ENCODE data around the gene SNRNP48. TPM values are rescaled to one million over a fixed set of nuclear protein-coding genes. Genes with fewer than 3 reads are reported as not detected.

The SNRNP48 gene
- total RNA-seq, 1 donor from 2014 or later, result 13.3 TPM

DNA sequence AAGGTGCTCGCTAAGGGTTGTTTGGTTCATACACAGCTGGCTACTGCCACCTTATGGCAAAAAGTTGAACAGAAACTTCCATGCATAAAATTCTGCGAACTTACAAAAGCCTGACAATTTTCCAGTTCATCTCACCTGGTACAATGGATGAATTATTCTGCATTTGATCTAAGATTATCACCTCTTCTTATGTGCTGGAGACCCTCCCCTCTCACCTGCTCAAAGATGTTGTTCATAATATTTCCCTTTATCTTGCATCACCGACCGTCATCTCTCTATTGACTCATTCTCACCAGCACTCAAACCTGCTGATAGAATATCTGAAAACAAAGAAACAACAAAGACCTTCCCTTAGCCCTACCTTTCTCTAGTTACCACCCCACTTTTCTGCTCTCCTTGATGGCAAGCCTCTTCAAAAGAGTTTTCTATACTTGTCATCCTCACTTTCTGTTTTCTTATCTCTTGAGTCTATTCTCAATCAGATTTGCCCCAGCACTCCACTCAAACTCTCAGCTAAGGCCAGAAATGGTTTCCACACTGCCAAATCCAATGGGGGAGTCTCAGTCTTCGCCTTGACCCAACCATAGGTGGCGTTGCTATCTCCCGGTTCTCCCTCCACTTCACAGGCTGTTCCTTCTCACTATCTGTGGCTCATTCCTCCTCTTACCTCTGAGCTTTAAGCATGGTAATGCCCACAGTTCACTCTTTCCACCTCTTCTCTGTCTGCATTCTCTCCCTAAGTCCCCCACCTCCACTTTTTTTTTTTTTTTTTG is 25.8 kb downstream of the SNRNP48 start:
- Mint-ChIP-seq H3K27me3 (ENCODE audit: unreplicated experiment) (peaks cover 2% of the 10 kb centered on the region), H3K36me3 (ENCODE audit: low read depth, unreplicated experiment) (peaks cover 9% of the 10 kb centered on the region), H3K27ac (ENCODE audit: unreplicated experiment) (no peak overlapping the region), H3K4me1 (ENCODE audit: unreplicated experiment) (no peaks in the 10 kb centered on the region), H3K9me3 (ENCODE audit: unreplicated experiment) (no peaks in the 10 kb centered on the region), H3K4me3 (ENCODE audit: unreplicated experiment) (no peak overlapping the region)
- TF ChIP-seq CTCF (IDR thresholded peaks at IDR 0.05; ENCODE audit: unreplicated experiment), result peak; percentile 43
- DNase-seq (ENCODE audit: low spot score), result peak; percentile 51

GRCh38 chr6:7617801-7618764 is 28.1 kb downstream of the SNRNP48 start:
- Mint-ChIP-seq H3K36me3 (ENCODE audit: low read depth, unreplicated experiment) (peaks cover 4% of the 10 kb centered on the region), H3K9me3 (ENCODE audit: unreplicated experiment) (no peaks in the 10 kb centered on the region), H3K27me3 (ENCODE audit: unreplicated experiment) (peaks cover 2% of the 10 kb centered on the region), H3K4me1 (ENCODE audit: unreplicated experiment) (no peaks in the 10 kb centered on the region), H3K4me3 (ENCODE audit: unreplicated experiment) (no peak overlapping the region), H3K27ac (ENCODE audit: unreplicated experiment) (no peak overlapping the region)
- no peak for TF ChIP-seq CTCF (IDR thresholded peaks at IDR 0.05; ENCODE audit: unreplicated experiment)
- DNase-seq (ENCODE audit: low spot score), result no peak

DNA sequence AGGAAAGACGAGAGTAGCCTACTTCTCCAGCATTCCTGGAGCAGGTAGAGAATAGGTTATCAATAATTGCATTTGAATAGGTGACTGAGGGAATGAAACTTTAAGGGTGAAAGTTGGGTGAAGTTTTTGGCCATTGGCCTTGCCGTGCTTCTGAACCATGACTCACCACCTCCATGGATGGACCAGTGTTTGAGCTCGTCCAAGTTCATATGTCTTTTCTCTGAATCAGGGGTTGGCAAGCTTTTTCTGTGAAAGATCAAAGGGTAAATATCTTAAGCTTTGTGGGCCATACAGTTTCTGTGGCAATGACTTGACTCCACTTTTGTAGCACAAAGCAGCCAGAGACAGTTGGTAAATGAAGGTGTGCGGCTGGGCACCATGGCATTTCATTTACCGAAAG is 31.8 kb downstream of the SNRNP48 start:
- Mint-ChIP-seq H3K36me3 (ENCODE audit: low read depth, unreplicated experiment) (peaks cover 3% of the 10 kb centered on the region), H3K4me3 (ENCODE audit: unreplicated experiment) (no peak overlapping the region), H3K9me3 (ENCODE audit: unreplicated experiment) (no peaks in the 10 kb centered on the region), H3K27me3 (ENCODE audit: unreplicated experiment) (no peaks in the 10 kb centered on the region), H3K27ac (ENCODE audit: unreplicated experiment) (no peak overlapping the region), H3K4me1 (ENCODE audit: unreplicated experiment) (no peaks in the 10 kb centered on the region)
- no peak for TF ChIP-seq CTCF (IDR thresholded peaks at IDR 0.05; ENCODE audit: unreplicated experiment)
- DNase-seq (ENCODE audit: low spot score), result no peak

DNA sequence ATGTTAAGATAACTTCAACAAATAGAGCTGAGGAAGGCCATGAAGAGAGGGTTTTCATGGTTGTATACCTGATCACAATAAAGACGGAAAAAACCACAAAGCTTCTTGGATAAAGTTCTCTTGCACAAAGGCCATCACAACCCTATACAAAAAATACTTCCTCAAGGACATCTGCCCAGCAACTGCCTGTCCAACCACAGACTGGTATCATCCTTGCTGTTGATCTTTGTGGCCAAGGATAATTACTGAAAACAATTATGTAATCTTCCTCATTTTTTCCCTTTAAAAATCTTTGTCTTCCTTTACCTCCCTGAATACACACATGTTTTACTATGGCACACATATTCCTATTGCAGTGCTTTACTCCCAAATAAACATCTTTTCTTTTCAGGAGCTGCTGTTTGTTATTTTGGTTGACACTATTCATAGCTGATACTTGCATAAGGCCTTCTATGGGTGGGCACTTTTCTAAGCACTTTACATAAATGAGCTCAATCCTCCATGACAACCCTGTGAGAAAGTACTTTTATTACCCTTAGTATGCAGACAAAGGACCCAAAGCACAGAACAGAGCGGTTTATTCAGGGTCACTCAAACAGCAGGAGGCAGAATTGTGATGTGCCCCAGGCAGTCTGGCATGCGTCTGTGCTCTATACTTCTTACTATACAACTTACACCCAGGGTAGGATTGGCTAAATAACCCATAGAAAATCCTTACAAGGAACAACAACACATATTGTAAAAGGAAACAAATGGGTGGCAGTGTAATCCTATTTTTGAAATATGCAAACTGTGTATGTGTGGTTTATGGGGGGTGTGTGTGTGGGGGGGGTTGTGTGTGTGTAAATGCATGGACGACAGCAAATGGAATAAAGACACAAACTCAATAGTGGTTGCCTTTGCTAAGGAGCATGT is 35.1 kb downstream of the SNRNP48 start:
- Mint-ChIP-seq H3K4me1 (ENCODE audit: unreplicated experiment) (no peaks in the 10 kb centered on the region), H3K27me3 (ENCODE audit: unreplicated experiment) (no peaks in the 10 kb centered on the region), H3K36me3 (ENCODE audit: low read depth, unreplicated experiment) (no peaks in the 10 kb centered on the region), H3K4me3 (ENCODE audit: unreplicated experiment) (no peak overlapping the region), H3K27ac (ENCODE audit: unreplicated experiment) (no peak overlapping the region), H3K9me3 (ENCODE audit: unreplicated experiment) (no peaks in the 10 kb centered on the region)
- no peak for DNase-seq (ENCODE audit: low spot score)
- TF ChIP-seq CTCF (IDR thresholded peaks at IDR 0.05; ENCODE audit: unreplicated experiment), result no peak
